HPDE6-E6E7 (cell line): ENCODE results near the gene CCL26.
"Not testable (repeated sequence)": the region's sequence is repeated elsewhere in the genome, so short reads cannot be mapped to it uniquely, and the experiment has no call there.

ENCODE experiments used
- DNase-seq: peaks from one replicate; pipeline ENCODE4 v3.0.0; 2011; ENCODE audit warnings: missing footprints; ENCODE audit errors: extremely low spot score

CCL26 gene

DNA sequence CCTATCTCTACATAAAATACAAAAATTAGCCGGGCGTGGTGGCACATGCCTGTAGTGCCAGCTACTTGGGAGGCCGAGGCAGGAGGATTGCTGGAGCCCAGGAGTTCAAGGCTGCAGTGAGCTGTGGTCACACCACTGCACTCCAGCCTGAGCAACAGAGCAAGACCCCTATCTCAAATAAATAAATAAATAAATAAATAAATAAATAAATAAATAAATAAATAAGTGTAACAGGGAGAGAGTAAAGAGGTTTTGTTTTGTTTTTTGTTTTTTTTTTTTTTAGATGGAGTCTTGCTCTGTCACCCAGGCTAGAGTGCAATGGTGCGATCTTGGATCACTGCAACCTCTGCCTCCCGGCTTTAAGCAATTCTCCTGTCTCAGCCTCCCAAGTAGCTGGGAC, 20.6 kb upstream of the CCL26 start:
- DNase-seq, result not testable (repeated sequence)

DNA sequence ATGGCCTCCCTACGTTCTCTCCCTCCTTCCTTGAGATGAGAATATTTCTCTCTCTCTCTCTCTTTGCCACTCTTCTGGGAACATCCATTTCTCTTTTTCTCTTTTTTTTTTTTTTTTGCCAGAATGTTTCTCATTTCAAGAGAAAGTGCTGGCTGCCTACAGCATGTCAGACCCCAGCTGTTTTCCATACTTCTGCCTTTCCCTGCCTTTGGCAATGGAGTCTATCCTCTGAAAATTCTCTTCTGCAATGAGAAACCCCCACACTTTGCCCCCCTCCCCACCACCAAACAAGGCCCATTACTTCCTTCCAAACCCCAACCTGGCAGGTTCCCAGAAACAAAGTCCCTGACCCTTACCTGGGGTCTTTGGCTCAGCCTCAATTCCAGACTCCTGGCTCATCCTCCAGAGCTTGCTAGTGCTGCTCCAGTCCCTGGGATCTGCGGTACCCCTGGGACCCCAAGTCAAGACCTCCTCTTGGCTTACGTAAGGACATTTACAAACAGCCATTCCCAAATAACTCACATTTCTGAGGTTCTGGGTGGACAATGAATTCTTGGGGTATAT, 17.4 kb upstream of the CCL26 start:
- DNase-seq, result no peak

- DNase-seq, result not testable (repeated sequence)
These were observed 16.3 kb upstream of the CCL26 start for GRCh38 chr7:75788154-75788847.

DNA sequence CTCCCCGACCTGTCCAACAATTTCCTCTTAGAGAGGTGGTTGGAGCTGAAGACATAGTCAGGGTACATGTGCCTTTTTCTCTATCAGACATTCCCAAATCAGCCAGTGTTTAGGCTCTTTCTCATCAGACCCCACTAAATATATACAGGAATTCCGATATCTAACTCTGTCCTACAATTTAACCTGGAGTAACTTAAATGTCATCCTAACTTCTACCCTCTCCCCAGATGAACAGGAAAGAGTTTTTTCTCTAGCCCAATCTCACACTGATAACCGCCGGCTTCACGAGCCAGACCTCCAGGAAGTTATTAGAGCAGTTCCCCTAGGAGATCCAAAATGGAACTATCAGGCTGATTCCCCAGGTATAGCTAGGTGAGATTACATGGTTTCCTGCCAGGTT, 11.0 kb upstream of the CCL26 start:
- not testable (repeated sequence) for DNase-seq

- DNase-seq, result not testable (repeated sequence)
These were observed 8.7 kb upstream of the CCL26 start for GRCh38 chr7:75780647-75781273.

DNA sequence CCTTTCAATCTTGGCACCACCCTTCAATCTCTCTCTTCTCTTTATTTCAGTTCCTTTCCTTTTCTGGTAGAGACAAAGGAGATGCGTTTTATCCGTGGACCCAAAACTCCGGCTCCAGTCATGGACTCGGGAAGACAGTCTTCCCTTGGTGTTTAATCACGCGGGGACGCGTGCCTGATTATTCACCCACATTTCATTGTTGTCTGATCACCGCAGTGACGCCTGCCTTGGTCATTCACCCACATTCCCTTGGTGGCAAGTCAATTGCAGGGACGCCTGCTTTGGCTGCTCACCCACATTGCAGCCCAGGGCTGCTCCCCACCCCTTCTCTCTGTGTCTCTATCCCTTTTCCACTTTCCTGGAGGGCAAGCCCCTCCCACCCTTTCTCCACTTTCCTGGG, 7.5 kb upstream of the CCL26 start:
- not testable (repeated sequence) for DNase-seq

DNA sequence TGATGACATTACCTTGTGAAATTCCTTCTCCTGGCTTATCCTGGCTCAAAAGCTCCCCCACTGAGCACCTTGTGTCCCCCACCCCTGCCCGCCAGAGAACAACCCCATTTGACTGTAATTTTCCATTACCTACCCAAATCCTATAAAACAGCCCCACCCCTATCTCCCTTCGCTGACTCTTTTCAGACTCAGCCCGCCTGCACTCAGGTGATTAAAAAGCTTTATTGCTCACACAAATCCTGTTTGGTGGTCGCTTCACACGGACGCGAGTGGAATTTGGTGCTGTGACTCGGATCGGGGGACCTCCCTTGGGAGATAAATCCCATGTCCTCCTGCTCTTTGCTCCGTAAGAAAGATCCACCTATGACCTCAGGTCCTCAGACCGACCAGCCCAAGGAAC, 7.0 kb upstream of the CCL26 start:
- DNase-seq, result not testable (repeated sequence)

DNA sequence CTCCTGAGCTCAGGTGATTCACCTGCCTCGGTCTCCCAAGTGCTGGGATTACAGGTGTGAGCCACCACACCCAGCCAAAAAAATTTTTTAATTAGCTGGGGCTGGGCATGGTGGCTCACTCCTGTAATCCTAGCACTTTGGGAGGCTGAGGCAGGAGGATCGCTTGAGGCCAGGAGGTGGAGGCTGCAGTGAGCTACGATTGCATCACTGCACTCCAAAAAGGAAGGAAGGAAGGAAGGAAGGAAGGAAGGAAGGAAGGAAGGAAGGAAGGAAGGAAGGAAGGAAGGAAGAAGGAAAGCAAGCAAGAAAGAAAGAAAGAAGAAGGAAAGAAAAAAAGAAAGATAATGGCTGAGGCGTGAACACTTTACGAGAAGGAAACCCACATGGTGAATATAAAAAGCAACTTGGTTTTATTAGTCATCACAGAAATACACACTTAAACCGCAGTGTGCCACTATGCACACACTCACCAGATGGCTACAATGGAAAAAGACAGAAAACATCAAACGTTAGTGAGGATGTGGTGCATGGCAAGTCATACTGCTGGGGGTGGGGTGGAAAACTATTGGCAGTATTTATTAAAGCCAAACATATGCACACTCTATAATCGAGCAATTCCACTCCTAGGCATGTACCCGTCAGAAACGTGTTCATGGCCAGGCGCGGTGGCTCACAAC, 4.4 kb upstream of the CCL26 start:
- no peak for DNase-seq

GRCh38 chr7:75773958-75774357, 1.9 kb upstream of the CCL26 start:
- DNase-seq, result not testable (repeated sequence)

GRCh38 chr7:75771224-75771623, 787 bp downstream of the CCL26 start:
- no peak for DNase-seq

DNA sequence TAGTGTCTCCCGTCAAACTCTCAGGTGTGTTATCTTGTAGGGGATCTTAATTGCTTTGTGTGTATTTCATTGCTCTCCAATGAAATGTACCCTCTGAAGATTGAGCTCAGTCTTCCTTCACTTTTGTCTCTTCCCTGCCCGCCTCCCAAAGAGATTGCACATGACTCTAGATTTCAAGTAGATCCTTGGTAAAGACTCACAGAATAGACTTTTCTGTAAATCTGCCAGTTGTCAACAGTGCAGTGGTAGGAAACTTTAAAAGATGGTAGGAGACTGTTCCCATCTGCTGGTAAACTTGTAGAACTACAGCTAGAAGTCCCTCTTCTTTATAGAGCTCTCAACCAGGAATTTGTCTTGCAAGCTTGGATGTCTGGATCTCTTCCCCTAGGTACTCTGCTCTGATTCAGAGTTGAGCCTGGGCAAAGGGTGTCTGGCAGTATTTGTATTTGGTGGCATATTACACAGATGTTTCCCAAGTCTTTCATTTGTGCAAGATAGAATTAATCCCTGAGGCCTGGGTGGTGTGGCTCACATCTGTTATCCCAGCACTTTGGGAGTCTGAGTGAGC, 9.6 kb downstream of the CCL26 start:
- DNase-seq, result peak; percentile 81

GRCh38 chr7:75761801-75762200, 10.2 kb downstream of the CCL26 start:
- DNase-seq, result not testable (repeated sequence)

DNA sequence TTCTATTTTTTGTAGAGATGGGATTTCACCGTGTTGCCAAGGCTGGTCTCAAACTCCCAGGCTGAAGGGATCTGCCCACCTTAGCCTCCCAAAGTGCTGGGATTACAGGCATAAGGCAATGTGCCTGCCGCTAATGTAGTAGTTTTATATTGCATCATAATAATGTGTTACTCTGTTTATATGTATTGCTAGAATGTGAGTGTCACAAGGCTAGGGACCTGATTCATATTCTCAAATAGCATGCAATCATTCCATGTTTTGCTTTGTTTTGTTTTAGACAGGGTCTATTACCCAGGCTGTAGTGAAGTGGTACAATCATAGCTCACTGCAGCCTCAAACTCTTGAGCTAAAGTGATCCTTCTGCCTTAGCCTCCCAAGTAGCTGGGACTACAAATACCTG, 13.5 kb downstream of the CCL26 start:
- no peak for DNase-seq

- no peak for DNase-seq
These were observed 14.2 kb downstream of the CCL26 start for GRCh38 chr7:75757860-75758259.

GRCh38 chr7:75756991-75757676, 14.9 kb downstream of the CCL26 start:
- no peak for DNase-seq

DNA sequence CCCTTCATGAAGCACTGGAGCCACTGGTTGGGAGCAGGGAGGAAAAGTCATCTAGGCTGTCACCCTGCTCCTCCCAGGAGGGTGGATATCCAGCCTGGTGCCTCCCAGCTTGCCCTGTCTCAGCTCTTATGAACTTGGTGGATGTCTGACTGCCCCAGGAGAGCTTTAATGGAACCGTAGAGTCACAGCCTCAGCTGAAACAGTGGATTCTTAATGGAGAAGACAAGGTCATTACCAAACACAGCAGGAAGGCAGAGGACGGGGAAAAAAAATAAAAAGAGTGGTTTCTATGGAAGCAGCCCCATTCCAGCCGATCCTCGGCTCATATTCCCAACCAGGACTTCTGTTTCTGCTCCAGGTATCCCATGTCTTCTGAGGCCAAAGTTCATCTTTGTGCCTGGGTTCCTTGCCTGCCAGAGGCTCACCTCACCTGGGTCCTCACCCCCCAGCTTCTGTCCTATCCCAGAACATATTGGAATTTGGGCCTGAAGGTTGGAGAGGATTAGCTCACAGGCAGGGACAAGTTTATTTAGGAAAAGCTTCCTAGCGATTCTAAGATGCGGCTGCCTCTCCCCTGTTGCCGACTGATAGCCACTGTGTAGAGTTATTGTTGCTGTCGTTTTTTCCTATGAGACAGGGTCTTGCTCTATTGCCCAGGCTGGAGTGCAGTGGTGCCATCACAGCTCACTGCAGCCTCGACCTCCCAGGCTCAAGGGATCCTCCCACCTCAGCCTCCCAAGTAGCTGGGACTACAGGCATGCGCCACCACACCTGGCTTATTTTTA, 15.6 kb downstream of the CCL26 start:
- DNase-seq, result no peak

- DNase-seq, result no peak
These were observed 28.6 kb downstream of the CCL26 start for GRCh38 chr7:75743455-75743859.

- DNase-seq, result no peak
These were observed 31.0 kb downstream of the CCL26 start for GRCh38 chr7:75740846-75741497.

DNA sequence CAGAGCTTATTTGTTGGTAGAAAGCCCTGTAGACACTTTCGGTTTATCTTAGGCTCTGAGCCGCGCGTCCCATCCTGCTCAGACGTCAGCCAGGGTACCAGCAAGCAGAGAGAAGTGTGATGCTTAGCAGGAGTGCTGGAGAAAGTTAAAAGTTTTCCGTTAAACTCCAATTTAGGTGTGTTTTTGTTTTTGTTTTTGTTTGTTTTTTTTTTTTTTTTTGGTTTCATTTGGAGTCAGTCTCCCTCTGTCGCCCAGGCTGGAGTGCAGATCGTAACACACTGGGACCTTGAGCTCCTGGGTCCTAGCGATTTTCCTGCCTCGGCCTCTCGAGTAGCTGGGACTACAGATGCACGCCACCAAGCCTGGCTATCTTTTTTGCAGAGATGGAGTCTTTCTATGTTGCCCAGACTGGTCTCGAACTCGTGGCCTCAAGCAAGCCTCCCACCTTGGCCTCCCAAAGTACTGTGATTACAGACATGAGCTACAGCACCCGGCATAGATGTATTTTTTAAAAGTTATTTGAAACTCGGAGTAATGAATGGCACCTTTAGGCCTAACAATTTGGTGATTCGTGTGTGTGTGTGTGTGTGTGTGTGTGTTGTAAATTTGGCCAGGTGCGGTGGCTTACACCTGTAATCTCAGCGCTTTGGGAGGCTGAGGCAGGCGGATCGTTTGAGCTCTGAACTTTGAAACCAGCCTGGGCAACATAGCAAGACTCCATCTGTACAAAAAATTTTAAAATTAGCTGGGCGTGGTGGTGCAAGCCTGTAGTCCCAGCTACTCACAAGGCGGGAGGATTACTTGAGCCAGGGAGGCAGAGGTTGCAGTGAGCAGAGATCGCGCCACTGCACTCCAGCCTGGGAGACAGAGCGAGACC, 32.0 kb downstream of the CCL26 start:
- no peak for DNase-seq
